GM21717 (cell line): ENCODE results near the gene GRM1.

Experiments used
- ATAC-seq: cut with Tn5 transposase; IDR thresholded peaks from one replicate; pipeline ENCODE4 v1.9.1; 2021; ENCODE audit warnings: mild to moderate bottlenecking, moderate library complexity; ENCODE audit not compliant: unreplicated experiment

Gene GRM1

GRCh38 chr6:146311079-146311478 is 282.2 kb downstream of the GRM1 start:
- ATAC-seq: no peak

DNA sequence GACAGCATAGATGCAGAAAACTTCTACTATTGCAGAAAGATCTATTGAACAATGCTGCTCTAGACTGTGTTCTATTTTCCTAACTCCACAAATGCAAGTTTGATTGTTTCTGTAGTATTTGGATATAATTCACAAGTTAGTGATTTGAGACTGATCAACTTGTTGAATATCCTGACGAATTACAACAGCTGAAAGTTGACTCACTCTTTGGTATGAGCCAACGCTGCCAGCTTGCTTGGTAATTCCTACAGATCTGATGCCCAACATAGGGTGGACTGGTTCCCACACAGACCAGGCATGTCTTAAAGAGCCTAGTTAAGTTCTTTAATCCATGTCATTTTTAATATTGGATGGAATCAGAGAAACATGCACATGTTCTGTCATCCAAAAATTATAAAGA is 283.7 kb downstream of the GRM1 start:
- no peak for ATAC-seq

DNA sequence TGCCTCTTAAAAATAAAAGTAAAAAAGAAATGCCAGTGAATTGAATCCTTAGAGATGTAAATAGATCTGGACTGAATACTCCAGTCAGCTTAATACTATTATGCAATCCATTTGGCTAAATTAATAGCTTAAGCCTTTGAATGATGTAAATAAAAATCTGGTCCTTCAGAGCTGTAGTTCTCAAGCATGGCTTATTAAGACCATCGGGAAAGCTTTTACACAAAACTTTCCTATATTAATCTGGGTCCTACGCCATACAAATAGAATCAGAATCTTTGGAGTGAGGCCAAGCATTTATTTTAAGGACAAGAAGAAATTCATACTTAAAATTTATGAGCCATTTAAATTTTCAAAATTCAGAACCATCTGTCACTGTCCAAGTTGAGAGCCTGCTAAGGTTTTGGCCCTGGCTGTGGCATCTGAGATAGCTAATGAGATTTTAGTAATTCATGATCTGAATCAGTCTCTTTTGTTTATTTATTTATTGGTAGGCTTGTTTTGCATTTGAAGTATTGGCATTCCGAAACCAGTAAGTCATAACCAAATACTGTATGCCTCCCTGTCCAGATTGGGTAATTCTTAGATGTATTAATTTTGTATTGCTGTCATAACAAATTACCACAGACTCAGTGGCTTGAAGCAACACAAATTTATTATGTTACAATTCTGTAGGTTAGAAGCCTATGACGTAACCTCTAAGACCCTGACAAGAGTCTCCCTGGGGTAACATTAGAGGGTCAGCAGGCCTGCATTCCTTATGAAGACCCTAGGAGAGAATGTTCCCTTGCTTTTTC is 286.7 kb downstream of the GRM1 start:
- no peak for ATAC-seq

- no peak for ATAC-seq
Measured at GRCh38 chr6:146316175-146316495, 287.3 kb downstream of the GRM1 start.

GRCh38 chr6:146331013-146331412 is 302.2 kb downstream of the GRM1 start:
- no peak for ATAC-seq

DNA sequence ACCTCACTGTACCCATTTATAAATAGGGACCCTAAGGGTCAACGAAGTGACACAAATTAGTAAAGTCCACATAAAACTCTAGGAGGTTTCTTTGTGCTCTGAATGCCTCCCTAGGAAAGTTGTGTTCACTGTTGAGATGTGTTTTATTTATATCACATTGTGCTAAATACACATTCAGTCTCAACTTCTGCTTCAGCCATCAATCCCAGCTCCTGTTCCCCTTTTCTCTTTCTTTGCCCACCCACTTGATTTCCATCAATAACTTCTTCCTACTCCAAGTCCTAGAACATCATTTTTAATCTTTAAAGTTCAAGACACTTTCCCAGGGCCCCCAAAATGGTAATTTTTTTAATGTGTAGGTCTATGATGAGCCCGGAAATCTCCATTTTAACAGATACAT is 306.5 kb downstream of the GRM1 start:
- no peak for ATAC-seq

GRCh38 chr6:146336191-146336590 is 307.3 kb downstream of the GRM1 start:
- no peak for ATAC-seq

- no peak for ATAC-seq
Measured at GRCh38 chr6:146337376-146337775, 308.5 kb downstream of the GRM1 start.

DNA sequence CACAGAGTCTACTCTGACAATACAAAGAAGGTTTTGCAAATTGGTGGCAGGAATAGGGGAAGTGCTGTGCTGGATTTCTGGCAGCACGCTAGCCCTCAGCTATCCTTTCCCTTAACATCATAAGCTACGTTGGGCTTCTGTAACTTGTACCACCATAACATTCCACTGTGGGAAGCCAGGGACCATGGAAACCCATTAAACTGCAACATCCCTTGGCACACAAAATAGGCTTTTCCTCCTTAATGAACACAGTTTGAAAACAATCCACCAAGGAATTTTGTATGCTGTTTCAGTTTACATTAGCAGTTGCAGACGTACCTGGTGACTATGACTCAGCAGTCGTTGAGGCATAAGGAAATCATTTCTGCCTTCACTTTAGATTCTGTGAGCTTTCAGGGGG is 310.9 kb downstream of the GRM1 start:
- no peak for ATAC-seq

- no peak for ATAC-seq
Measured at GRCh38 chr6:146341493-146342230, 312.8 kb downstream of the GRM1 start.

DNA sequence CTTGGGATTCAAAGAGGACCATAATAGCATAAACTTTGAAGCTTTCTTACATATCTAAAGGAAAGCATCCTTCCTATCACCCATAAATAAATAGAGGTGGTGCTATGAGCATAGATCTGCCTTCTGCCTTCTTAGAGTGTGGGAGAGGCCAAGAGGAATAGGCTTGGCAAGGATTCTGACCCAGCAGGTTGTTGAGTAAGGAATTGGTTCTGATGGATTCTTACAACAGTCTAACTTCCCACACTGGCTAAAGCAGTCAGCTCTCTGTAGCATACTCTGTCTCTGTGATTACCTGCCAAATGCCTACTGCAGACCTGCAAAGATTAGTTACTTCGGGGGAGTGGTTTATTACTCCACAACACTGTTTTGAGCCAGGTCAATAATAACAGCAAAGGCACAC is 316.7 kb downstream of the GRM1 start:
- no peak for ATAC-seq

DNA sequence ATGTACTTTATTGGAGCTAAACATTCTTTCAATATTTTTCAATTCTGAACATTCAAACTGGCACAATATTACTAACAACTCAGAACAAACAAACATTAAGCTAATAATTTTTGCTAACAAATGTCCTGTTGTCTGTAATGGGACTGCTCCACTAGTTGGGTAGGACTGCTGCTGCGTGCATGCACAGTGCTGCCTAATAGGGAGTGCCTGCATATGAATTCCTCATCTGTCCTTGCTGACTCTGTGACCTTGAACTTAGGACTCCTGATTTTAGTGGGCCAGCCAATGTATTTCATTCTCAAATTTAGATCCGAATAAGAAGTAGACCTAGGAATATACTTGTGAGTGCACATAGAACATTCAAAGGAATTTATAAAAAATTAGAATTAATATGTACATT is 318.2 kb downstream of the GRM1 start:
- ATAC-seq: no peak

GRCh38 chr6:146347690-146348089 is 318.8 kb downstream of the GRM1 start:
- ATAC-seq: no peak

DNA sequence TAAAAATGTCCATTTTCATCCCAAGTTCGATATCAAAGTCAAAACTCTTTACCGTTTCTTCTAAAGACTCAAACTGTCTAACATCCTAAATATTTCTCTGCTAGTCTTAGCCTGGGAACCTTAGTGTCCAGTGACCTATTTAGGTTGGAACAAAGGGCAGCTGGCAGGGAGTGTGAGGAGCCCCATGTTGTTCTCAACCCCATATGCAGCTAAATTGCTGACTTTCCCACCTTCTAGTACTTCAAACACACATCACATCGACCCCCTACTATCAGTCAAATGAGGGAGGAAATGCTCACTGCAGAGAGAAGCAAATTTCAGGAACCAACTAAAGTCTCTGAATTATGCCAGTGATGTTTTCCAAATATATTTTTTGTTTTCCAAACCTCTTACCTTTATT is 322.2 kb downstream of the GRM1 start:
- ATAC-seq: no peak

- no peak for ATAC-seq
Measured at GRCh38 chr6:146352163-146352562, 323.3 kb downstream of the GRM1 start.

- no peak for ATAC-seq
Measured at GRCh38 chr6:146354451-146354850, 325.6 kb downstream of the GRM1 start.

GRCh38 chr6:146355521-146356100 is 326.7 kb downstream of the GRM1 start:
- no peak for ATAC-seq

DNA sequence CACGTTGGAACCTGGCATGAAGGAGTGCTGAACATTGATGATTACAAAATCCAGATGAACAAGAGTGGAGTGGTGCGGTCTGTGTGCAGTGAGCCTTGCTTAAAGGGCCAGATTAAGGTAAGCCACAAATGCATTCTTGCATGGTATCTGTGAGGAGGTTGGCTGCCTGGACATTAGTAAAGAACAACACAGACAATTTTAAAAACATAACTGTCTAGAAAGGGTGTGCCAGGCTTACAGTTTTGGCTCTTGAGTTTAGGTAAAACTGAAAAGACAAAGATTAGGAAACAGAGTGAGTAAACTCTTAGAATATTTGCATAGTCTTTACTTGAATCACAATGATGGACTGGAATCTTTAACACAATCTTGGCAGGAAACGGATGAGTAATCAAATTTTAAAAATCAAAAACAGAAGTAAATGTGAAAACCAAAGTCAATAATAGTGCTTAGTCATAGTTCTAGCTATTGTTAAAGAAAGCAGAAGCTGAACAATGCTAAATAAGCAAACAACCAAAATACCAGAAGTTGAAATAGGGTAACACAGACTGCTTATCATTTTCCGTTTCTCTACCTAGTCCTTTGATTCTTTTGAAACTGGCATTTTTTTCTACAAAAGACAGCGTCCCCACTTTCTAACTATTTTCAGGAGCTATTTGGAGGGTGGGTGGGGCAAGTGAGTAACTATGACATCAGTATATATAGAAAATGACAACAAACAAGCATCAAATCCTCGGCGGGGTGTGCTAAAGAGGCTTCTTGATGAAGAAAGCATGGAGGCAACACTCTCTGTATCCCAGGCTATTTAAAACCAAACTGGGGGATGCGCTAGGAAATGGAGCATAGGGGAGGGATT is 328.9 kb downstream of the GRM1 start:
- ATAC-seq: peak; percentile 89

GRCh38 chr6:146358431-146359046 is 329.7 kb downstream of the GRM1 start:
- no peak for ATAC-seq

GRCh38 chr6:146359131-146359530 is 330.3 kb downstream of the GRM1 start:
- no peak for ATAC-seq
